ENCODE measurements around the gene SPON1. TPM values are rescaled to one million over a fixed set of nuclear protein-coding genes. Genes with fewer than 3 reads are reported as not detected.

SPON1 gene
- total and polyA plus RNA-seq, 10 of the 15 experiments (the other 5 are each of a cell fraction or from before 2014, with no cell fraction given): 0.13 to 1.1 (median 0.18) TPM; not detected in 5

DNA sequence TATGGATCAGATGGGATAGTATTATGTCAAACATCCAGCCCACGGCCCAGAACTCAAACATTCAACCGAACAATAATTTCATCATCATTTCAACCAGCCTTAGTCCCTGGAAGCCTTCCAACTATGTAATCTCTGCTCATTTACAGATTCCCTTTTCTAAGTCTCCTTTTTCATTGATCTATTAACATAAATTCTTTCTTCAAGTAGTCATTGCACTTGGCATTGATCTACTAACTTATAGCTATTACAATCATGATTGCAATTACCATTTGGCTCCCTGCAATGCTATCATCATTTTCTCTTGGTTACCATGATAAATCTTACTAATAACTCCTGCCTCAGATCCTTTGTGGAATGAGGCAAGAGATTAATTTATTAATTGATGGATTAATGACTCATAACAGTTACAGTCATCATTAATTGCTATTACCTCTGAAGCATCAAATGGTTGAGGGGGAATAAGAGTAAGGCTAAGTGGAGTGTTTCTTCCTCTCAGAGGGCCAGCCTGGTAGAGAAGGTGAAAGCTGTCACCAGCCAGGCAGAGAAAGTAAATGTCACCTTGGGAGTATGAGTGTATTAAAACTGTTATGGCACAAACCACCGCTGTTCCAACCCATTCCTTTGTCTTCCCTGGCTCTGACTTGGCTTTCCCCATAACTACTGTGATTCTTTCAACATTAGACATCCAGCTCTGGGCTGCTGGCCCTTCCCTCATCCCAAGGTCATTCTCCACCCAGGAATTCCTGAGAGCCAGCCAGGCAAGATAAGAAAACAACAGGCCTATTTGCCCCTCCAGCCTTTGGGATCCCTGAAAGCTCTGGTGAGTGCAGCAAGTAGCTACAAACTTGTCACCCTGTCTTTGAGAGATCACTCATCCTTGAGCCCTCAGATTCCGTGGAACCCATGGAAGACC is 221.8 kb downstream of the SPON1 start:
- no peak for ATAC-seq
- intact Hi-C loops (cut with micrococcal nuclease; ENCODE audit: unreplicated experiment) (no loop called here), in situ Hi-C loops (cut with MboI) (no loop called here)
- no peaks in the 10 kb centered on the region for H3K36me3 ChIP-seq (ENCODE audit: control insufficient read depth in 2 of 2, insufficient read depth in 2 of 2, low read length in 1 of 2)
- H4K20me1 ChIP-seq (ENCODE audit: control insufficient read depth, insufficient read depth): no peaks in the 10 kb centered on the region
- no peaks in the 10 kb centered on the region for H3K4me1 ChIP-seq (ENCODE audit: control insufficient read depth, insufficient read depth, low read length)
- no peak for TF ChIP-seq MXI1 (IDR thresholded peaks at IDR 0.05; ENCODE audit: low read depth, low read length)
- TF ChIP-seq IKZF2 (IDR thresholded peaks at IDR 0.05): no peak
- TF ChIP-seq, protein P1, sequence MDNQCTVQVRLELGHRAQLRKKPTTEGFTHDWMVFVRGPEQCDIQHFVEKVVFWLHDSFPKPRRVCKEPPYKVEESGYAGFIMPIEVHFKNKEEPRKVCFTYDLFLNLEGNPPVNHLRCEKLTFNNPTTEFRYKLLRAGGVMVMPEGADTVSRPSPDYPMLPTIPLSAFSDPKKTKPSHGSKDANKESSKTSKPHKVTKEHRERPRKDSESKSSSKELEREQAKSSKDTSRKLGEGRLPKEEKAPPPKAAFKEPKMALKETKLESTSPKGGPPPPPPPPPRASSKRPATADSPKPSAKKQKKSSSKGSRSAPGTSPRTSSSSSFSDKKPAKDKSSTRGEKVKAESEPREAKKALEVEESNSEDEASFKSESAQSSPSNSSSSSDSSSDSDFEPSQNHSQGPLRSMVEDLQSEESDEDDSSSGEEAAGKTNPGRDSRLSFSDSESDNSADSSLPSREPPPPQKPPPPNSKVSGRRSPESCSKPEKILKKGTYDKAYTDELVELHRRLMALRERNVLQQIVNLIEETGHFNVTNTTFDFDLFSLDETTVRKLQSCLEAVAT (IDR thresholded peaks at IDR 0.05): no peak
- no peak for TF ChIP-seq RUNX3 (IDR thresholded peaks at IDR 0.05; ENCODE audit: low read length)
- no peak for TF ChIP-seq CBFB (IDR thresholded peaks at IDR 0.05; ENCODE audit: low read depth)
- 17% methylated on average over 4 of the region's 4 CpGs for WGBS (ENCODE audit: insufficient coverage, insufficient replicate concordance, low lambda C conversion rate, missing lambda C conversion rate)
- ChIA-PET RAD21 (ENCODE audit: unreplicated experiment) (no interaction called here), POLR2A (no interaction called here), SMC1A (ENCODE audit: uncharacterized antibody, unreplicated experiment) (no interaction called here), CTCF (interaction anchor here (0.6 kb wide), 1 partner anchor 9 kb away, joined by 3 read pairs; no protein-coding TSS in a partner anchor)
- no peaks in the 10 kb centered on the region for H3K79me2 ChIP-seq (ENCODE audit: control insufficient read depth, insufficient read depth, low read length)
- no TSS peak for BruUV-seq (replicated peaks)
- H3K9ac ChIP-seq (ENCODE audit: control insufficient read depth, insufficient read depth, low read length): no peak overlapping the region
- no peak for DNase-seq (ENCODE audit: low read depth, low spot score)
- peaks cover 0 to 2% of the 10 kb centered on the region in 2 experiments; a peak in 2 of 4 replicates for H3K27me3 ChIP-seq (replicated peaks in 1 of 2; ENCODE audit: control insufficient read depth in 2 of 2, insufficient read depth in 2 of 2, low read length in 1 of 2)
- H2AFZ ChIP-seq (ENCODE audit: control insufficient read depth, low read depth, low read length): no peak overlapping the region
- no peaks in the 10 kb centered on the region for H3K9me3 ChIP-seq (replicated peaks; ENCODE audit: control insufficient read depth, insufficient read depth, low read length)
- FAIRE-seq: no peak
- H3K4me3 ChIP-seq: no peak overlapping the region
- no peak overlapping the region for H3K4me2 ChIP-seq (ENCODE audit: control insufficient read depth, insufficient read depth)
- H3K27ac ChIP-seq (ENCODE audit: control insufficient read depth, insufficient read depth): no peak overlapping the region
